ENCODE measurements around the gene MDM2.

Gene MDM2

GRCh38 chr12:68824131-68824530 lies 16.2 kb downstream of the MDM2 start:
- no peak for TF ChIP-seq CTCF (IDR thresholded peaks at IDR 0.05; ENCODE audit: low read depth, low read length)
- no peak for TF ChIP-seq EZH2phosphoT487 (IDR thresholded peaks at IDR 0.05; ENCODE audit: low read depth)

GRCh38 chr12:68824597-68825250 lies 16.7 kb downstream of the MDM2 start:
- TF ChIP-seq CTCF (IDR thresholded peaks at IDR 0.05; ENCODE audit: low read depth, low read length) (no peak), EZH2phosphoT487 (IDR thresholded peaks at IDR 0.05; ENCODE audit: low read depth) (no peak)
- Histone ChIP-seq H4K20me1 (ENCODE audit: insufficient read depth, low read length) (peaks cover 33% of the 10 kb centered on the region), H3K79me2 (ENCODE audit: low read length) (peaks cover 42% of the 10 kb centered on the region), H3K27ac (ENCODE audit: low read length) (no peak overlapping the region), H3K4me2 (ENCODE audit: low read length) (no peak overlapping the region), H3K9ac (ENCODE audit: low read length) (no peak overlapping the region), H3K9me3 (ENCODE audit: insufficient read depth, low read length) (no peaks in the 10 kb centered on the region), H3K4me1 (ENCODE audit: low read length) (no peaks in the 10 kb centered on the region), H3K4me3 (ENCODE audit: low read length) (no peak overlapping the region), H3K36me3 (replicated peaks; ENCODE audit: low read depth, low read length) (peaks cover 62% of the 10 kb centered on the region), H2AFZ (ENCODE audit: low read depth, low read length) (no peak overlapping the region), H3K27me3 (ENCODE audit: low read depth, low read length) (no peaks in the 10 kb centered on the region)

More at GRCh38 chr12:68824131-68824530, 16.2 kb downstream of the MDM2 start:
- H3K9ac ChIP-seq (ENCODE audit: low read length), result no peak overlapping the region
- peaks cover 65% of the 10 kb centered on the region for H3K36me3 ChIP-seq (replicated peaks; ENCODE audit: low read depth, low read length)
- no peaks in the 10 kb centered on the region for H3K27me3 ChIP-seq (ENCODE audit: low read depth, low read length)
- H2AFZ ChIP-seq (ENCODE audit: low read depth, low read length), result no peak overlapping the region
- H3K79me2 ChIP-seq (ENCODE audit: low read length), result peaks cover 48% of the 10 kb centered on the region
- no peak overlapping the region for H3K4me2 ChIP-seq (ENCODE audit: low read length)
- H3K27ac ChIP-seq (ENCODE audit: low read length), result no peak overlapping the region
- peaks cover 37% of the 10 kb centered on the region for H4K20me1 ChIP-seq (ENCODE audit: insufficient read depth, low read length)
- no peak overlapping the region for H3K4me3 ChIP-seq (ENCODE audit: low read length)
- no peaks in the 10 kb centered on the region for H3K4me1 ChIP-seq (ENCODE audit: low read length)
- no peaks in the 10 kb centered on the region for H3K9me3 ChIP-seq (ENCODE audit: insufficient read depth, low read length)

GRCh38 chr12:68825569-68826217 lies 17.7 kb downstream of the MDM2 start:
- no peak overlapping the region for H3K9ac ChIP-seq (ENCODE audit: low read length)
- TF ChIP-seq CTCF (IDR thresholded peaks at IDR 0.05; ENCODE audit: low read depth, low read length), result no peak
- TF ChIP-seq EZH2phosphoT487 (IDR thresholded peaks at IDR 0.05; ENCODE audit: low read depth), result no peak
- no peak overlapping the region for H3K4me2 ChIP-seq (ENCODE audit: low read length)
- no peak overlapping the region for H2AFZ ChIP-seq (ENCODE audit: low read depth, low read length)
- H3K27ac ChIP-seq (ENCODE audit: low read length), result no peak overlapping the region
- no peaks in the 10 kb centered on the region for H3K4me1 ChIP-seq (ENCODE audit: low read length)
- H3K27me3 ChIP-seq (ENCODE audit: low read depth, low read length), result no peaks in the 10 kb centered on the region
- H3K79me2 ChIP-seq (ENCODE audit: low read length), result peaks cover 35% of the 10 kb centered on the region
- peaks cover 35% of the 10 kb centered on the region for H4K20me1 ChIP-seq (ENCODE audit: insufficient read depth, low read length)
- H3K36me3 ChIP-seq (replicated peaks; ENCODE audit: low read depth, low read length), result peaks cover 54% of the 10 kb centered on the region
- no peak overlapping the region for H3K4me3 ChIP-seq (ENCODE audit: low read length)
- H3K9me3 ChIP-seq (ENCODE audit: insufficient read depth, low read length), result no peaks in the 10 kb centered on the region

- Histone ChIP-seq H3K27ac (ENCODE audit: low read length) (no peak overlapping the region), H2AFZ (ENCODE audit: low read depth, low read length) (no peak overlapping the region), H3K9me3 (ENCODE audit: insufficient read depth, low read length) (no peaks in the 10 kb centered on the region), H4K20me1 (ENCODE audit: insufficient read depth, low read length) (peaks cover 28% of the 10 kb centered on the region), H3K4me3 (ENCODE audit: low read length) (no peak overlapping the region), H3K36me3 (replicated peaks; ENCODE audit: low read depth, low read length) (peaks cover 56% of the 10 kb centered on the region), H3K4me2 (ENCODE audit: low read length) (no peak overlapping the region), H3K79me2 (ENCODE audit: low read length) (peaks cover 35% of the 10 kb centered on the region), H3K27me3 (ENCODE audit: low read depth, low read length) (no peaks in the 10 kb centered on the region), H3K4me1 (ENCODE audit: low read length) (no peaks in the 10 kb centered on the region), H3K9ac (ENCODE audit: low read length) (no peak overlapping the region)
- no peak for TF ChIP-seq CTCF (IDR thresholded peaks at IDR 0.05; ENCODE audit: low read depth, low read length)
- no peak for TF ChIP-seq EZH2phosphoT487 (IDR thresholded peaks at IDR 0.05; ENCODE audit: low read depth)
Observed at GRCh38 chr12:68827895-68828671, 20.1 kb downstream of the MDM2 start.

Data from OCI-LY3 (cell line).